HG02798 (cell line): ENCODE data around the gene TTC34.

Experiments
- ATAC-seq: cut with Tn5 transposase; IDR thresholded peaks from one replicate; pipeline ENCODE4 v1.9.1; 2021; ENCODE audit warnings: mild to moderate bottlenecking; ENCODE audit not compliant: unreplicated experiment, poor library complexity

Gene TTC34

GRCh38 chr1:2595812-2596529 is 205.5 kb downstream of the TTC34 start:
- ATAC-seq, result no peak

GRCh38 chr1:2595261-2595811 is 206.2 kb downstream of the TTC34 start:
- ATAC-seq, result no peak

GRCh38 chr1:2594641-2595131 is 206.8 kb downstream of the TTC34 start:
- no peak for ATAC-seq

- no peak for ATAC-seq
Observed at GRCh38 chr1:2594001-2594640, 207.4 kb downstream of the TTC34 start.

GRCh38 chr1:2593251-2593878 is 208.1 kb downstream of the TTC34 start:
- ATAC-seq, result no peak

GRCh38 chr1:2592672-2593071 is 208.8 kb downstream of the TTC34 start:
- ATAC-seq, result no peak

GRCh38 chr1:2591581-2592261 is 209.8 kb downstream of the TTC34 start:
- ATAC-seq, result no peak

- no peak for ATAC-seq
Observed at GRCh38 chr1:2591233-2591580, 210.3 kb downstream of the TTC34 start.

- no peak for ATAC-seq
Observed at GRCh38 chr1:2590233-2591141, 211.0 kb downstream of the TTC34 start.

- ATAC-seq, result no peak
Observed at GRCh38 chr1:2589431-2590232, 211.9 kb downstream of the TTC34 start.

- no peak for ATAC-seq
Observed at GRCh38 chr1:2588661-2589430, 212.6 kb downstream of the TTC34 start.

GRCh38 chr1:2587860-2588571 is 213.5 kb downstream of the TTC34 start:
- ATAC-seq, result no peak

GRCh38 chr1:2587071-2587859 is 214.2 kb downstream of the TTC34 start:
- ATAC-seq, result no peak

- peak; percentile 82 for ATAC-seq
Observed at GRCh38 chr1:2586154-2587070, 215.1 kb downstream of the TTC34 start, which contains the start of gene PRXL2B. PRXL2B (plus strand) TSS chr1:2586777; CDS start chr1:2586886, 109 bp downstream.
